Mesenchymal stem cell (in vitro differentiated cells and primary cell): ENCODE data around the gene KIF26B.

Experiments used
- DNase-seq: peaks from one replicate; pipeline ENCODE4 v3.0.0-alpha.2; 2013
- H2AFZ ChIP-seq: one replicate; pipeline ENCODE4 v1.6.1; 2013; ENCODE audit warnings: low read depth, mild to moderate bottlenecking, control low read depth, inconsistent platforms, low read length, moderate library complexity
- H2AK5ac ChIP-seq: 2 replicates; pipeline ENCODE4 v1.6.1; 2013; ENCODE audit warnings: low read length, moderate library complexity, mild to moderate bottlenecking, inconsistent platforms; ENCODE audit not compliant: severe bottlenecking
- H2BK120ac ChIP-seq: one replicate; pipeline ENCODE4 v1.6.1; 2013; ENCODE audit warnings: low read depth, mild to moderate bottlenecking, inconsistent platforms, low read length, moderate library complexity
- H2BK12ac ChIP-seq, 2 experiments: one replicate each; pipeline ENCODE4 v1.6.1; 2013; ENCODE audit warnings: inconsistent platforms in 2 of 2, low read length in 2 of 2, mild to moderate bottlenecking in 2 of 2, moderate library complexity in 2 of 2, control low read depth in 1 of 2
- H2BK15ac ChIP-seq: one replicate; pipeline ENCODE4 v1.6.1; 2013; ENCODE audit warnings: mild to moderate bottlenecking, low read depth, inconsistent platforms; ENCODE audit not compliant: poor library complexity, severe bottlenecking
- H2BK5ac ChIP-seq: 2 replicates; pipeline ENCODE4 v1.6.1; 2013; ENCODE audit warnings: low read depth, mild to moderate bottlenecking, low read length, control low read depth, inconsistent platforms; ENCODE audit not compliant: poor library complexity, severe bottlenecking
- H3K14ac ChIP-seq, 2 experiments: one replicate each; pipeline ENCODE4 v1.6.1; 2013; ENCODE audit warnings: inconsistent platforms in 2 of 2, low read length in 2 of 2, control low read depth in 1 of 2, mild to moderate bottlenecking in 1 of 2, moderate library complexity in 1 of 2
- H3K18ac ChIP-seq, 2 experiments: one replicate each; pipeline ENCODE4 v1.6.1; 2013; ENCODE audit warnings: inconsistent platforms in 2 of 2, low read length in 2 of 2, control low read depth in 1 of 2, low read depth in 1 of 2, mild to moderate bottlenecking in 1 of 2
- H3K23ac ChIP-seq, 2 experiments: one replicate each; pipeline ENCODE4 v1.6.1; 2013; ENCODE audit warnings: inconsistent platforms in 2 of 2, low read length in 2 of 2, mild to moderate bottlenecking in 2 of 2, moderate library complexity in 2 of 2, control low read depth in 1 of 2
- H3K27ac ChIP-seq: 2 replicates; pipeline ENCODE4 v1.5.1; 2013; ENCODE audit warnings: mild to moderate bottlenecking, moderate library complexity, low read length, control low read depth, inconsistent platforms; ENCODE audit not compliant: poor library complexity, severe bottlenecking
- H3K27me3 ChIP-seq, 2 experiments: 2 replicates each; pipeline versions ENCODE4 v1.6.1 to v1.7.0; 2013; ENCODE audit warnings: low read length in 2 of 2, mild to moderate bottlenecking in 2 of 2, moderate library complexity in 2 of 2, control low read depth in 1 of 2, inconsistent platforms in 1 of 2; ENCODE audit not compliant: control insufficient read depth in 1 of 2, insufficient read depth in 1 of 2
- H3K36me3 ChIP-seq, 2 experiments: 2 replicates each; pipeline versions ENCODE4 v1.6.1 to v1.7.0; 2013; ENCODE audit warnings: low read length in 2 of 2, control low read depth in 1 of 2, inconsistent platforms in 1 of 2, low read depth in 1 of 2, mild to moderate bottlenecking in 1 of 2; ENCODE audit not compliant: insufficient read depth in 2 of 2, control insufficient read depth in 1 of 2
- H3K4ac ChIP-seq, 2 experiments: one replicate each; pipeline ENCODE4 v1.6.1; 2013; ENCODE audit warnings: inconsistent platforms in 2 of 2, low read length in 2 of 2, mild to moderate bottlenecking in 2 of 2, moderate library complexity in 2 of 2, control low read depth in 1 of 2, low read depth in 1 of 2
- H3K4me1 ChIP-seq: 2 replicates; pipeline ENCODE4 v1.6.1; 2013; ENCODE audit warnings: low read depth, low read length, control low read depth; ENCODE audit not compliant: control insufficient read depth, insufficient read depth
- H3K4me2 ChIP-seq: 2 replicates; pipeline ENCODE4 v1.6.1; 2013; ENCODE audit warnings: low read length, mild to moderate bottlenecking, inconsistent platforms; ENCODE audit not compliant: poor library complexity, severe bottlenecking
- H3K4me3 ChIP-seq, 2 experiments: 2 replicates each; pipeline versions ENCODE4 v1.5.1 to v1.7.0; 2013; ENCODE audit warnings: low read length in 2 of 2, mild to moderate bottlenecking in 2 of 2, control low read depth in 1 of 2, low read depth in 1 of 2; ENCODE audit not compliant: insufficient read depth in 1 of 2
- H3K79me1 ChIP-seq: replicated peaks from 2 replicates; pipeline ENCODE4 v1.6.1; 2013; ENCODE audit warnings: mild to moderate bottlenecking, control low read depth, low read length, inconsistent platforms; ENCODE audit not compliant: poor library complexity, severe bottlenecking
- H3K9ac ChIP-seq: 2 replicates; pipeline ENCODE4 v1.7.0; 2013; ENCODE audit warnings: mild to moderate bottlenecking, low read length, moderate library complexity
- H3K9me3 ChIP-seq: 2 replicates; pipeline ENCODE4 v1.7.0; 2013; ENCODE audit warnings: mild to moderate bottlenecking, low read length; ENCODE audit not compliant: control insufficient read depth
- H4K8ac ChIP-seq: one replicate; pipeline ENCODE4 v1.6.1; 2013; ENCODE audit warnings: inconsistent platforms, mild to moderate bottlenecking, low read length, moderate library complexity
- H4K91ac ChIP-seq: one replicate; pipeline ENCODE4 v1.6.1; 2013; ENCODE audit warnings: mild to moderate bottlenecking, low read length, inconsistent platforms
- WGBS: methylation state at CpG from one replicate; pipeline ENCODE4 v1.1.7; 2013; ENCODE audit warnings: mixed read lengths; 5-methylcytosine and 5-hydroxymethylcytosine counted together

KIF26B gene

GRCh38 chr1:245155272-245156040 is 671 bp downstream of the KIF26B start:
- H4K8ac ChIP-seq = peak overlapping the region; percentile 66
- peaks cover 16 to 58% of the 10 kb centered on the region in 2 experiments for H3K27me3 ChIP-seq
- DNase-seq = peak; percentile 74
- under 1% methylated on average over 57 of the region's 57 CpGs for WGBS
- peak overlapping the region; percentile 57 to 97 for H3K18ac ChIP-seq
- peak overlapping the region; percentile 24 for H2BK120ac ChIP-seq
- H3K4me2 ChIP-seq = peak overlapping the region; percentile 100
- H2AK5ac ChIP-seq = no peak overlapping the region
- H3K9me3 ChIP-seq = peaks cover 12% of the 10 kb centered on the region
- peak overlapping the region in 1 of 2 experiments; percentile 57 for H2BK12ac ChIP-seq
- H3K4ac ChIP-seq = peak overlapping the region; percentile 24 to 84
- H3K9ac ChIP-seq = peak overlapping the region; percentile 54
- peak overlapping the region; percentile 8 for H2BK5ac ChIP-seq
- no peaks in the 10 kb centered on the region for H3K36me3 ChIP-seq
- peak overlapping the region; percentile 75 for H2BK15ac ChIP-seq
- no peak overlapping the region for H3K23ac ChIP-seq
- H3K4me1 ChIP-seq = peaks cover 27% of the 10 kb centered on the region
- peak overlapping the region; percentile 88 for H4K91ac ChIP-seq
- H3K14ac ChIP-seq = peak overlapping the region in 1 of 2 experiments; percentile 93
- peaks cover 1% of the 10 kb centered on the region for H3K79me1 ChIP-seq
- no peak overlapping the region for H2AFZ ChIP-seq
- H3K4me3 ChIP-seq = peak overlapping the region; percentile 68 to 81
- H3K27ac ChIP-seq = peak overlapping the region; percentile 6

- H3K4me3 ChIP-seq = peak overlapping the region; percentile 74 to 81
- no peak overlapping the region for H3K27ac ChIP-seq
- peaks cover 13 to 51% of the 10 kb centered on the region in 2 experiments for H3K27me3 ChIP-seq
- H4K91ac ChIP-seq = peak overlapping the region; percentile 88
- H3K9me3 ChIP-seq = peaks cover 12% of the 10 kb centered on the region
- H3K23ac ChIP-seq = no peak overlapping the region
- H3K79me1 ChIP-seq = peaks cover 1% of the 10 kb centered on the region
- H3K4me1 ChIP-seq = peaks cover 27% of the 10 kb centered on the region
- peak overlapping the region; percentile 20 for H2AFZ ChIP-seq
- DNase-seq = peak; percentile 80
- peak overlapping the region; percentile 54 for H3K9ac ChIP-seq
- H2BK5ac ChIP-seq = peak overlapping the region; percentile 8
- peak overlapping the region; percentile 75 for H2BK15ac ChIP-seq
- H3K14ac ChIP-seq = peak overlapping the region in 1 of 2 experiments; percentile 93
- H2BK120ac ChIP-seq = peak overlapping the region; percentile 66
- peak overlapping the region; percentile 2 to 84 for H3K4ac ChIP-seq
- peak overlapping the region; percentile 11 to 57 for H2BK12ac ChIP-seq
- H3K18ac ChIP-seq = peak overlapping the region; percentile 48 to 97
- peak overlapping the region; percentile 100 for H3K4me2 ChIP-seq
- no peaks in the 10 kb centered on the region for H3K36me3 ChIP-seq
- H4K8ac ChIP-seq = peak overlapping the region; percentile 8
- no peak overlapping the region for H2AK5ac ChIP-seq
- WGBS = 0% methylated on average over 46 of the region's 74 CpGs
Observed at GRCh38 chr1:245156041-245156735, 1.4 kb downstream of the KIF26B start.

- Histone ChIP-seq H3K79me1 (peaks cover 1% of the 10 kb centered on the region), H3K27me3 (peaks cover 13 to 47% of the 10 kb centered on the region in 2 experiments), H2BK15ac (peak overlapping the region; percentile 30), H4K8ac (peak overlapping the region; percentile 62), H3K23ac (peak overlapping the region in 1 of 2 experiments; percentile 53), H2BK5ac (peak overlapping the region; percentile 47), H3K4me2 (peak overlapping the region; percentile 100), H3K9ac (peak overlapping the region; percentile 36), H2BK12ac (peak overlapping the region in 1 of 2 experiments; percentile 8), H2AFZ (peak overlapping the region; percentile 49), H2AK5ac (no peak overlapping the region), H3K36me3 (no peaks in the 10 kb centered on the region), H3K18ac (peak overlapping the region; percentile 48 to 75), H4K91ac (peak overlapping the region; percentile 74), H3K9me3 (peaks cover 12% of the 10 kb centered on the region), H3K27ac (no peak overlapping the region), H3K4me1 (peaks cover 27% of the 10 kb centered on the region), H2BK120ac (peak overlapping the region; percentile 66), H3K4ac (peak overlapping the region; percentile 9 to 13), H3K4me3 (peak overlapping the region; percentile 74 to 81), H3K14ac (peak overlapping the region in 1 of 2 experiments; percentile 35)
- peak; percentile 34 for DNase-seq
- WGBS = 6% methylated on average over 36 of the region's 44 CpGs
Observed at GRCh38 chr1:245156736-245157505, 2.1 kb downstream of the KIF26B start.
